H1 (cell line): ENCODE measurements around the gene CORO2B. TPM values are rescaled to one million over a fixed set of nuclear protein-coding genes. Genes with fewer than 3 reads are reported as not detected.

Experiments
- BCL11A ChIP-seq, 2 experiments: IDR thresholded peaks; one replicate each; pipeline ENCODE4 v1.6.1; 2011; ENCODE audit warnings: low read depth in 2 of 2, low read length in 2 of 2, mild to moderate bottlenecking in 2 of 2
- CHD7 ChIP-seq: fragments of 300-600 bp; sonication (generic); IDR thresholded peaks from 2 replicates; pipeline ENCODE4 v1.7.1; 2012; ENCODE audit warnings: low read length, moderate library complexity, mild to moderate bottlenecking, inconsistent platforms; ENCODE audit not compliant: insufficient replicate concordance
- GABPA ChIP-seq: IDR thresholded peaks from 2 replicates; pipeline ENCODE4 v1.6.1; 2011; ENCODE audit warnings: mild to moderate bottlenecking, low read length, moderate library complexity, borderline replicate concordance; ENCODE audit not compliant: insufficient read depth
- JUN ChIP-seq: IDR thresholded peaks from 2 replicates; pipeline ENCODE4 v1.6.1; 2011; ENCODE audit warnings: low read depth, mild to moderate bottlenecking, improper control_type of control experiment, low read length
- SIRT6 ChIP-seq: IDR thresholded peaks from one replicate; pipeline ENCODE4 v1.7.1; 2012; ENCODE audit warnings: low read length, inconsistent platforms
- SIX5 ChIP-seq: IDR thresholded peaks from 2 replicates; pipeline ENCODE4 v1.6.1; 2011; ENCODE audit warnings: mild to moderate bottlenecking, low read depth, low read length
- polyA plus RNA-seq, 7 experiments: library from polyadenylated mRNA; depleted of rRNA in 3 of 7; stranded (reverse) in 5 of 7; unstranded in 2 of 7; fragments of >200 nt in 5 of 7; fragments of 200-250 nt in 2 of 7; gene quantifications; 1 replicate in 5 of 7; 2 replicates in 1 of 7; 4 replicates in 1 of 7; pipeline versions ENCODE4 v1.2.1 to v1.2.3, GENCODE V29; 2011 to 2013; ENCODE audit warnings: missing spikeins in 2 of 7, mixed read lengths in 2 of 7
- total RNA-seq: library from RNA; stranded (reverse); fragmentation: NEBNext Ultra II Directional; extraction: Animal tissue kit (Norgen Biotek cat#: 25700); gene quantifications from 2 replicates; pipeline ENCODE4 v1.2.1, GENCODE V29; 2021
- TF ChIP-seq, protein P1 (sequence below): IDR thresholded peaks from 2 replicates; pipeline ENCODE4 v1.6.1; 2012; ENCODE audit warnings: inconsistent platforms

The CORO2B gene
- total and polyA plus RNA-seq, 2 of the 8 experiments (the other 6 are each of a cell fraction or from before 2014, with no cell fraction given): 3.4 to 6.7 TPM

- TF ChIP-seq CHD7: no peak
- no peak for TF ChIP-seq GABPA
- no peak for TF ChIP-seq BCL11A (IDR thresholded peaks at IDR 0.05; ENCODE audit: low read depth in 2 of 2, low read length in 2 of 2)
- no peak for TF ChIP-seq SIX5
- no peak for TF ChIP-seq SIRT6
- no peak for TF ChIP-seq JUN
- TF ChIP-seq, protein P1, sequence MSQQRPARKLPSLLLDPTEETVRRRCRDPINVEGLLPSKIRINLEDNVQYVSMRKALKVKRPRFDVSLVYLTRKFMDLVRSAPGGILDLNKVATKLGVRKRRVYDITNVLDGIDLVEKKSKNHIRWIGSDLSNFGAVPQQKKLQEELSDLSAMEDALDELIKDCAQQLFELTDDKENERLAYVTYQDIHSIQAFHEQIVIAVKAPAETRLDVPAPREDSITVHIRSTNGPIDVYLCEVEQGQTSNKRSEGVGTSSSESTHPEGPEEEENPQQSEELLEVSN: no peak
Measured at GRCh38 chr15:68717951-68718350, 139.2 kb downstream of the CORO2B start (continued).
